GM12878 (cell line): ENCODE measurements around the gene TBX15.

Experiments
- CTCF ChIP-seq, 3 experiments: IDR thresholded peaks in 2 of 3; conservative IDR thresholded peaks in 1 of 3; 2 replicates each; pipeline ENCODE4 v1.5.1; 2011; ENCODE audit warnings: low read depth in 3 of 3, low read length in 3 of 3, mild to moderate bottlenecking in 3 of 3, control low read depth in 2 of 3, moderate library complexity in 2 of 3, inconsistent platforms in 1 of 3, mixed read lengths in 1 of 3; ENCODE audit not compliant: control insufficient read depth in 2 of 3, insufficient read depth in 1 of 3; ENCODE audit errors: extremely low read depth in 1 of 3
- MXI1 ChIP-seq: fragments of 150-350 bp; IDR thresholded peaks from 2 replicates; pipeline ENCODE4 v1.6.1; 2011; ENCODE audit warnings: low read depth, mild to moderate bottlenecking, inconsistent platforms, low read length, improper control_type of control experiment
- NR2C2 ChIP-seq: IDR thresholded peaks from 2 replicates; pipeline ENCODE4 v1.6.1; 2011; ENCODE audit warnings: borderline replicate concordance, low read depth; ENCODE audit not compliant: control insufficient read depth, insufficient read length
- PBX3 ChIP-seq: IDR thresholded peaks from 2 replicates; pipeline ENCODE4 v1.6.1; 2011; ENCODE audit warnings: mild to moderate bottlenecking, low read depth, low read length, moderate library complexity; ENCODE audit not compliant: insufficient replicate concordance
- ZNF274 ChIP-seq: IDR thresholded peaks from one replicate; pipeline ENCODE4 v1.8.0; 2011; ENCODE audit not compliant: insufficient read length, insufficient read depth

GRCh38 chr1:118990513-118991152 lies 2.5 kb upstream of the TBX15 start:
- TF ChIP-seq PBX3: no peak
- no peak for TF ChIP-seq ZNF274
- no peak for TF ChIP-seq CTCF (IDR thresholded peaks at IDR 0.05 in 2 of 3, conservative IDR thresholded peaks at IDR 0.05 in 1 of 3; ENCODE audit: control insufficient read depth in 2 of 3, extremely low read depth in 1 of 3, insufficient read depth in 1 of 3, low read depth in 3 of 3, low read length in 3 of 3)
- no peak for TF ChIP-seq MXI1
- TF ChIP-seq NR2C2: no peak
